H1 (cell line): ENCODE results near the gene LCAT. TPM values are rescaled to one million over a fixed set of nuclear protein-coding genes. Genes with fewer than 3 reads are reported as not detected.
A peak's percentile ranks its signal among the peaks of the same experiment; 100 is the strongest.

ENCODE experiments used
- ASH2L ChIP-seq: fragments of 200-600, 300-600 bp; sonication (generic); IDR thresholded peaks from one replicate; pipeline ENCODE4 v1.7.1; 2017; ENCODE audit warnings: low read length
- BACH1 ChIP-seq: IDR thresholded peaks from 2 replicates; pipeline ENCODE4 v1.6.1; 2012; ENCODE audit warnings: low read length, improper control_type of control experiment
- CHD7 ChIP-seq: fragments of 300-600 bp; sonication (generic); IDR thresholded peaks from 2 replicates; pipeline ENCODE4 v1.7.1; 2012; ENCODE audit warnings: low read length, moderate library complexity, mild to moderate bottlenecking, inconsistent platforms; ENCODE audit not compliant: insufficient replicate concordance
- EGR1 ChIP-seq: IDR thresholded peaks from 2 replicates; pipeline ENCODE4 v1.6.1; 2011; ENCODE audit warnings: low read depth, low read length, borderline replicate concordance
- EZH2 ChIP-seq: fragments of 200-600 bp; sonication (generic); IDR thresholded peaks from 2 replicates; pipeline ENCODE4 v1.7.1; 2012; ENCODE audit warnings: low read depth, mild to moderate bottlenecking, moderate library complexity, low read length, inconsistent platforms; ENCODE audit not compliant: severe bottlenecking
- JUND ChIP-seq: IDR thresholded peaks from 2 replicates; pipeline ENCODE4 v1.6.1; 2011; ENCODE audit warnings: mild to moderate bottlenecking, improper control_type of control experiment, low read length
- MAX ChIP-seq: IDR thresholded peaks from 2 replicates; pipeline ENCODE4 v1.6.1; 2012; ENCODE audit warnings: inconsistent platforms
- POLR2AphosphoS5 ChIP-seq: IDR thresholded peaks from 2 replicates; pipeline ENCODE4 v1.6.1; 2011; ENCODE audit warnings: low read depth, low read length
- RFX5 ChIP-seq: IDR thresholded peaks from 2 replicates; pipeline ENCODE4 v1.6.1; 2011; ENCODE audit warnings: low read depth, low read length, improper control_type of control experiment, borderline replicate concordance
- SP1 ChIP-seq: IDR thresholded peaks from 2 replicates; pipeline ENCODE4 v1.6.1; 2011; ENCODE audit warnings: low read depth, low read length
- TBP ChIP-seq: IDR thresholded peaks from 2 replicates; pipeline ENCODE4 v1.6.1; 2011; ENCODE audit warnings: low read depth, low read length, improper control_type of control experiment
- polyA plus RNA-seq, 7 experiments: library from polyadenylated mRNA; depleted of rRNA in 3 of 7; stranded (reverse) in 5 of 7; unstranded in 2 of 7; fragments of >200 nt in 5 of 7; fragments of 200-250 nt in 2 of 7; gene quantifications; 1 replicate in 5 of 7; 2 replicates in 1 of 7; 4 replicates in 1 of 7; pipeline versions ENCODE4 v1.2.1 to v1.2.3, GENCODE V29; 2011 to 2013; ENCODE audit warnings: missing spikeins in 2 of 7, mixed read lengths in 2 of 7
- total RNA-seq: library from RNA; stranded (reverse); fragmentation: NEBNext Ultra II Directional; extraction: Animal tissue kit (Norgen Biotek cat#: 25700); gene quantifications from 2 replicates; pipeline ENCODE4 v1.2.1, GENCODE V29; 2021

The LCAT gene
- total and polyA plus RNA-seq, 2 of the 8 experiments (the other 6 are each of a cell fraction or from before 2014, with no cell fraction given), result 9.4 to 19.6 TPM

GRCh38 chr16:67936124-67936879, 7.6 kb downstream of the LCAT start, which contains the start of gene PSMB10 (continued):
- no peak for TF ChIP-seq CHD7
- TF ChIP-seq SP1, result no peak
- TF ChIP-seq POLR2AphosphoS5, result peak; percentile 65
- TF ChIP-seq BACH1, result 0 out of 2 replicates have a peak, but pooled peaks have one; percentile 1
- TF ChIP-seq EZH2, result no peak
- TF ChIP-seq TBP, result no peak; the same call in none of the 2 replicates
- TF ChIP-seq EGR1, result no peak
- no peak for TF ChIP-seq JUND
- peak; percentile 69 for TF ChIP-seq ASH2L
- TF ChIP-seq MAX, result no peak
- TF ChIP-seq RFX5, result no peak
